Memory B cell (primary cell): Measurements from ENCODE around the gene SERPINB3.

Source experiments
- ATAC-seq: fragments of 150-1000 bp; cut with Tn5 transposase; 2 replicates; pipeline ENCODE4 v1.10.0; 2021; ENCODE audit warnings: low read depth, mild to moderate bottlenecking, moderate library complexity
- DNase-seq, 2 donors: peaks; one replicate each; pipeline ENCODE4 v3.0.0; 2022; ENCODE audit warnings: low spot score in 2 of 2
- H3K27ac Mint-ChIP-seq: one replicate; pipeline ENCODE4 v1.8.0; 2022; ENCODE audit warnings: mild to moderate bottlenecking, moderate library complexity, mixed read lengths
- H3K27me3 Mint-ChIP-seq: one replicate; pipeline ENCODE4 v1.8.0; 2022; ENCODE audit warnings: mixed read lengths
- H3K36me3 Mint-ChIP-seq: one replicate; pipeline ENCODE4 v1.8.0; 2022; ENCODE audit warnings: mild to moderate bottlenecking, mixed read lengths
- H3K4me1 Mint-ChIP-seq: one replicate; pipeline ENCODE4 v1.8.0; 2022; ENCODE audit warnings: mixed read lengths
- H3K4me3 Mint-ChIP-seq: one replicate; pipeline ENCODE4 v1.8.0; 2022; ENCODE audit warnings: mild to moderate bottlenecking, moderate library complexity, mixed read lengths
- H3K9me3 Mint-ChIP-seq: one replicate; pipeline ENCODE4 v1.8.0; 2022; ENCODE audit warnings: mixed read lengths

SERPINB3 gene

DNA sequence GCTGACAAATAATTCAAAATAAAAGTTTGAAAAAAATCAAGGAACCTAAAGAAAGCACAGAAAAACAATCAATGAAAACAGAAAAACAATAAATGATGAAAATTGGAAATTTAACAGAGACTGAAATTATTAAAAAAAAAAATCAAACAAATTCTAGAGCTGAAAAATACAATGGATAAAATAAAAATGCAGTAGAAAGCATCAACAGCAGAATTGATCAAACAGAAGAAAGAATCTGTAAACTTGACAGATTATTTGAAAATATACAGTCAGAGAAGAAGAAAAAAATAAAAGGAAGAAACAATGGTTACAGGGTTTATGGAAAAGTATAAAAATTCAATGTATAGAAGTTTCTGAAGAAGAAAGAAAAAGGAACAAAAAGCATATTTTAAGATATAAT, 33.9 kb downstream of the SERPINB3 start:
- H3K4me1 Mint-ChIP-seq, result no peaks in the 10 kb centered on the region
- H3K27me3 Mint-ChIP-seq, result peaks cover 2% of the 10 kb centered on the region

DNA sequence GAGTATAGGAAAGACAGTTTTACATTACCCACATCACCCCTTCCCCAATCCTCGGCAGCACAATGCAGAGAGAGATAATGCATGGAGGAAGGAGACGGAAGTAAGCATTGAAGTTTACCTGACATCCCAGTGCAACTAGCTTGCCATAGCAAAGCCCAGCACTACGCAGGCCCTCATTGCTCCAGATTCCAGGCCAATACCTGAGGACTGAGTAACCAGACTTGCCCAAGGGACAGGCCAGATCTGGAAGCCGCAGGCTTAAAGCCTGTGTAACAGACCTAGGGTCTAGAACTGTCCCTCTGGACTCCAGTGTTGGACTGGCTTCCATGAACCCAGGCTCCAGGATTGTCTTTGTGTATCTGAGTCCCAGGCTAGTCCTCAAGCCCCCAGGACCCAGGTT, 35.3 kb downstream of the SERPINB3 start:
- no peak overlapping the region for H3K27ac Mint-ChIP-seq
- ATAC-seq, result no peak
- H3K36me3 Mint-ChIP-seq, result peaks cover 2% of the 10 kb centered on the region
- no peak overlapping the region for H3K4me3 Mint-ChIP-seq
- H3K9me3 Mint-ChIP-seq, result peaks cover 21% of the 10 kb centered on the region
- no peak for DNase-seq
- H3K4me1 Mint-ChIP-seq, result no peaks in the 10 kb centered on the region
- peaks cover 2% of the 10 kb centered on the region for H3K27me3 Mint-ChIP-seq

More for the DNA sequence above, 33.9 kb downstream of the SERPINB3 start:
- Mint-ChIP-seq H3K36me3 (peaks cover 2% of the 10 kb centered on the region), H3K4me3 (no peak overlapping the region), H3K9me3 (peaks cover 25% of the 10 kb centered on the region), H3K27ac (no peak overlapping the region)
- no peak for DNase-seq
- ATAC-seq, result no peak

DNA sequence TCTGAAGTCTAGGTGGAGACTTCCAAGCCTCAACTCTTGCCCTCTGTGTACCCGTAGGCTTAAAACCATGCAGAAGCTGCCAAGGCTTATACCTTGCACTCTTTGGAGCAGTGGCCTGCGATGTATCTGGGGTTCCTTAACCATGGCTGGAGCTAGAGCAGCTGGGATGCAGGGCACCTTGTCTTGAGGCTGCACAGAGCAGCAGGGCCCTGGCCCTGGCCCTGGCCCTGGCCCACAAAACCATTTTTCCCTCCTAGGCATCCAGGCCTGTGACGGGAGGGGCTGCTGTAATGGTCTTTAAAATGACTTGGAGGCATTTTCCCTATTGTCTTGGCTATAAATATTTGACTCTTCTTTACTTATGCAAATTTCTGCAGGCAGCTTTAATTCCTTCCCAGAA, 36.8 kb downstream of the SERPINB3 start:
- DNase-seq (no peak), ATAC-seq (no peak)
- peaks cover 2% of the 10 kb centered on the region for H3K27me3 Mint-ChIP-seq
- no peaks in the 10 kb centered on the region for H3K4me1 Mint-ChIP-seq
- H3K36me3 Mint-ChIP-seq, result peaks cover 2% of the 10 kb centered on the region
- H3K4me3 Mint-ChIP-seq, result no peak overlapping the region
- peaks cover 13% of the 10 kb centered on the region for H3K9me3 Mint-ChIP-seq
- no peak overlapping the region for H3K27ac Mint-ChIP-seq

DNA sequence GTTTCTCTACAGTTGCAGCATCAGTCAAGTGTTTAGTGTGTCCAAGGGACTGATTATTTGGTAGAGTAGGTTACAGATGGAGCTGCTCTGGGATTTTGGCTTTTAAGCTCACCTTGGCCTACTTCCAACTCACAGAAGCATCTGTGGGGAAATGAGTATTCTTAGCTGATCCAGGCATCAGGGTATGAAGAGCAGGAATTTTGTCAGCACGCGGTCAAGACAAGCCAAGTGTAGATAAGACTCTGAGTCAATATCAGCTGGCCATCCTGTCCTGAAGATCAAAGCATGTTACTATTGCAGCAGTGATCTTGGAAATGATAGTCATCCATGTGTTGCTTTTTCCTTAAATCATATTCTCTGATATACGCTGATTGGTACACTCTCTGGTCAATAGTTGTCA, 42.0 kb downstream of the SERPINB3 start:
- no peak for ATAC-seq
- H3K27me3 Mint-ChIP-seq, result peaks cover 2% of the 10 kb centered on the region
- no peak overlapping the region for H3K4me3 Mint-ChIP-seq
- no peak for DNase-seq
- peaks cover 2% of the 10 kb centered on the region for H3K36me3 Mint-ChIP-seq
- peaks cover 5% of the 10 kb centered on the region for H3K9me3 Mint-ChIP-seq
- H3K4me1 Mint-ChIP-seq, result no peaks in the 10 kb centered on the region
- no peak overlapping the region for H3K27ac Mint-ChIP-seq

DNA sequence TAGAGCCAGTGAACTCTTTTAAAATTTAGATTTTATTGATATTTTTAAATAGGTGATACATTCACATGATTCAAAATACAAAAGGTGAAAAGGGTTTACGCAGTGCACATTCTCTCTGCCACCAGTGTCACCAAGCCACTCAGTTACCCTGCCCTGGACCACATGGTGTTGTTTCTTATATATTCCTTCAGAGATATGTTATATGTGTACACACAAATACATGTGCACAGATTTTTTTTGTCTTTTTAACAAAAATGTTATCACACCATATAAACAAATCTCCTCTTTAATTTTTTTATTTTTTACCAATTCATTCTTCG, 43.8 kb downstream of the SERPINB3 start:
- Mint-ChIP-seq H3K27ac (no peak overlapping the region), H3K9me3 (peaks cover 2% of the 10 kb centered on the region), H3K27me3 (peaks cover 4% of the 10 kb centered on the region), H3K36me3 (peaks cover 1% of the 10 kb centered on the region), H3K4me3 (no peak overlapping the region), H3K4me1 (no peaks in the 10 kb centered on the region)
- DNase-seq (no peak), ATAC-seq (no peak)

DNA sequence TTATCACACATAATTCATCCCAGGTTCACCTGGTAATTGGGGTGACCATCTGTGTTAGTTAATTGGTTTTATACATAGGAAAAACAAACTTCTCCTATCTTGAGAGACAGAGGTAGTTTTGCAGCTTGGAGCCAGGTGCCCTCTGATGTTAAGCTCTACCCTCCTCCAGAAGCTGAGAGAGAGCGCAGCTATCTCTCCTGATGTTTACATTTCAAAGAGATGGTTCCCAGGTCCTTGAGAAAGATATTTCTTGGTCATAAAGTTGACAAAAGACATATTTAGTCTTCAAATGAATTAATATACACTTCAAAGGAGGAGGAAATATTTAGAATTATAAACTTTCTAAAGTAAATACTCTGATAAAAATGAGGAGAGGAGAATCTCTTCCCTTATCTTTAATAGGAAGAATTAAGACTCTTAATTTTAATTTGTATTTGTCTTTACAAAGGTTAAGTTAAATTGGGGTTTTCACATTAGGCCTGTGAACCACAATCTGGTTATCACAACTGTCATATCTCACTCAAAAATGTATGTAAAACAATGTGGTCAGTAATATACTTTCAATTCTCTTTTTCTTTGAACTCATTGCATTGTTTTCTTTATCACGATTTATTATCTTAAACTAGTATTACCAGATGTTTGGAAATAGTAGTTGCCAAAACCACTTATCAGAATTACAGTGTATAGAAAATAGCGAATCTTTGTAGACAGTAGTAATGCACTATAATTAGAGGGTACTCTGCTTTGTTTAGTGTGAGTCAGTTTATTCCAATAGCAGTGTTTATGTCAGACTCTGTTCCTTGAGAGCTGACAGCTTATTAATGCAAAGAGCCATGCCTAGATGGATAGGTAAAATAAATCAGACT, 44.4 kb downstream of the SERPINB3 start:
- DNase-seq (no peak), ATAC-seq (no peak)
- Mint-ChIP-seq H3K4me3 (no peak overlapping the region), H3K4me1 (no peaks in the 10 kb centered on the region), H3K27me3 (peaks cover 5% of the 10 kb centered on the region), H3K27ac (no peak overlapping the region), H3K9me3 (peaks cover 4% of the 10 kb centered on the region), H3K36me3 (no peaks in the 10 kb centered on the region)

DNA sequence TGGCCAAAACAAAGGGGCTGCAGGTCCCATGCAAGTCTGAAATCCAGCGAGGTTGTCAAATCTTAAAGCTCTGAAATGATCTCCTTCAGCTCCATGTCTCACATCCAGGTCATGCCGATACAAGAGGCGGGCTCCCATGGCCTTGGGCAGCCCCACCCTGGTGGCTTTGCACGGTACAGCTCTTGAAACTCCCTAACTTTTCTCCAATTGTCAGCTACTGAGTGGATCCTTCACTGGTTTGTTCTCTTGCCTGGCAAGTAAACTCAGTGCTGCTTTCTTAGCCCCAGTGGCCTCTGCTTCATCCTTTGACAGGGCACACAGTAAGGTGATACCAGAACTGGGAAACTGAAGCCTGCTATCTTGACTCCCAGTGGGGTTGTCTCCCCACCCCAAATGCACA, 48.3 kb downstream of the SERPINB3 start:
- Mint-ChIP-seq H3K9me3 (peaks cover 2% of the 10 kb centered on the region), H3K27ac (no peak overlapping the region), H3K4me1 (no peaks in the 10 kb centered on the region), H3K27me3 (peaks cover 5% of the 10 kb centered on the region), H3K36me3 (no peaks in the 10 kb centered on the region), H3K4me3 (no peak overlapping the region)
- DNase-seq (no peak), ATAC-seq (no peak)

DNA sequence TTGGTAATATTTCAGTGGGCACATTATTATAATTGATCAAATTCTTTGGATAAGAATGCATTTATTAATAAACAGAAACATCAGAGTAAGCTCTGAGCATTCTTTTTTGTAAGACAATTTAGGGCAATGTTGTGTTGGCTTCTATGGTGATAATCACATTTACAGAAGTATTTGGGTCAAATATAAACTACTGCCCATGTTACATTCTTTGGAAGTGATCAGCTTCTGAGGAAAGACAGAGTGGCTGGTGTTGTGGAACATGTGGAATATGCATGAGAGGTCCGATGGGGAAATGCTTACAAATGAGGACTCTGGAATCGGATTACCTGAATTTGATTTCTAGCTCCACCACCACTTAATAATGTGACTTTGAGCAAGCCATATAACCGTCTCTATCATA, 55.2 kb downstream of the SERPINB3 start:
- Mint-ChIP-seq H3K27ac (no peak overlapping the region), H3K36me3 (no peaks in the 10 kb centered on the region), H3K27me3 (no peaks in the 10 kb centered on the region), H3K4me3 (no peak overlapping the region), H3K9me3 (peaks cover 2% of the 10 kb centered on the region), H3K4me1 (no peaks in the 10 kb centered on the region)
- DNase-seq (no peak), ATAC-seq (no peak)
